ENCODE measurements around the gene PLA2G7.
"Not testable (repeated sequence)": the region's sequence is repeated elsewhere in the genome, so short reads cannot be mapped to it uniquely, and the experiment has no call there.

Gene PLA2G7

GRCh38 chr6:46748940-46749503 lies 13.8 kb upstream of the PLA2G7 start:
- DNase-seq (ENCODE audit: low spot score), result no peak

- DNase-seq (ENCODE audit: low spot score), result no peak
Measured at GRCh38 chr6:46746696-46747095, 11.5 kb upstream of the PLA2G7 start, which contains the start of gene ANKRD66. Gene ANKRD66, plus strand, starts transcription at chr6:46746933. Its CDS starts 5,016 bp downstream, at chr6:46751949.

GRCh38 chr6:46745973-46746372 lies 10.8 kb upstream of the PLA2G7 start:
- no peak for DNase-seq (ENCODE audit: low spot score)

GRCh38 chr6:46744159-46744725 lies 9.1 kb upstream of the PLA2G7 start:
- not testable (repeated sequence) for DNase-seq (ENCODE audit: low spot score)

DNA sequence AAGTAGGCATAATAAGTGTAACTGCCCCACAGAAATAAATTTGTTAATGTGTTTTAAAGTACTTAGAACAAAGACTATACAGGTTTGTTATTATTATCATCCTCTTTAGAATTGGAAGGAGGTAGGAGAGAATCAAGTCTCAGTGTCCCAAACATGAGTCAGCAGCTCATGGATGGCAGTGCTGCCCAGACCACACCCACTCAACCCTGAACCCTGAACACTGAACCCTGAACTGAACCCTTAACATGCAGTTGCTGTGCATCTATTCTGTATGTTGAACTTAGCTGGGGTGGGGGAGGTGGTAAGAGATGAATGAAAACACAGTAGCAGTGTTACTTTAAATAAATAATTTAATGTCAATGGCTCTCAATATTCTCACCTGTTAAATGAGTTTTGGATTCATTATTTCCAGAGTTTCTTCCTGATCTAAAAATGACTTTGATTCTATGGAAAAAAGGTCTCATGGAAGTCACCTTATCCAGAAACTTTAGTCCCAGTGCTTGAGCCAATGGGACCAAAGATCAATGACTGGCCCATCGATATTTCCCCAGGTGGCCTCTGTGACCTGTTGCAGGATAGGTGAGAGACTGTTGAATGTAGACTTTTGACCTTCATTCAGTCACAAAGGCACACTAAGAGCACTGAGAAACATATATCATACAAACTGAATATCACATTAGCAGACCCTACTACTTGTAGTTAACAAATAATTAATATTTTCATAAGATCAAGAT lies 8.4 kb upstream of the PLA2G7 start:
- no peak for DNase-seq (ENCODE audit: low spot score)

GRCh38 chr6:46741910-46742309 lies 6.7 kb upstream of the PLA2G7 start:
- no peak for DNase-seq (ENCODE audit: low spot score)

- DNase-seq (ENCODE audit: low spot score), result no peak
Measured at GRCh38 chr6:46741482-46741881, 6.3 kb upstream of the PLA2G7 start.

DNA sequence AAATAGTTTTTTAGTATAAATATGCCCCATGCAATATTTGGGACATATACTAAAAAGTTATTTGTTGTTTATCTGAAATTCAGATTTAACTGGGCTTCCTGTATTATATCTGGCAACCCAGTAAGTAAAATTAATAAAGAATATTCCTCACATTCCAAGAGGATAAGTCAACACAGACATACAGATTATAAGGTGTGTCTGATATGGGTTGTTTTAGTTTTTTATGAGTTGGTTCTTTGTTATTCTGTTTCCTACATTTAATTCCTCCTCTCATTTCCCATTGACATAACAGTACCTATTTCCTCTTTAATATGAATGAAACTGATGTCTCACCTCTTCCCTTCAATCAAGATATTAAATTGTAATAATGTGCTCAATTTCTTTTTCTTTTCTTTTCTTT lies 1.7 kb upstream of the PLA2G7 start:
- no peak for DNase-seq (ENCODE audit: low spot score)

- DNase-seq (ENCODE audit: low spot score), result no peak
Measured at GRCh38 chr6:46735720-46736031, 501 bp upstream of the PLA2G7 start.

- no peak for DNase-seq (ENCODE audit: low spot score)
Measured at GRCh38 chr6:46733341-46733801, 1.8 kb downstream of the PLA2G7 start.

DNA sequence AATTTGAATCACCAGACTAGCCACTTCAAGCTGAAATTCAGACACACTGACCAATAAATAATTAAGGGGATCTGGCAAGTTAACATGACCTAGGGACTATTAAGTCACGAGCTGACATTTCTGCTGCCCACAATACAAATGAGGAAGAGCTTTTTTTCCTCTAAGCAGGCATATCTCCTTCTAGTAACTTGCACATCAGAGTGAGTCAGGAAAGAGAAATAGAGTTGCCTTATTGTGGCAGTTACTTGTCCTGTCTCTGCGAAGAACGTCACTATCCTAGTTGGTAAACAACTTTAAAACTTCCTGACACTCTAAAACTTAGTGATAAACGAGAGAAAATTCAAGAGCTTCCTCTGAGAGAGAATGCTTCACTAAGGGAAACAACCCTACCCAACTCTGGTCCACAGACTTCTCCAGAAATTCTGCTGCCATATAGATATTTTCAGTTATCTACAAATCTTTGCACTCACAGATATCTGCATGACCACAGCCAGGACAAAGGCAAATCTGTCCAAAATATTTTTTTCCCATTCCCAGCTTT lies 4.2 kb downstream of the PLA2G7 start:
- DNase-seq (ENCODE audit: low spot score), result no peak

GRCh38 chr6:46729787-46730326 lies 5.3 kb downstream of the PLA2G7 start:
- no peak for DNase-seq (ENCODE audit: low spot score)

GRCh38 chr6:46720401-46720800 lies 14.8 kb downstream of the PLA2G7 start:
- no peak for DNase-seq (ENCODE audit: low spot score)

- DNase-seq (ENCODE audit: low spot score), result no peak
Measured at GRCh38 chr6:46719099-46719498, 16.1 kb downstream of the PLA2G7 start.

DNA sequence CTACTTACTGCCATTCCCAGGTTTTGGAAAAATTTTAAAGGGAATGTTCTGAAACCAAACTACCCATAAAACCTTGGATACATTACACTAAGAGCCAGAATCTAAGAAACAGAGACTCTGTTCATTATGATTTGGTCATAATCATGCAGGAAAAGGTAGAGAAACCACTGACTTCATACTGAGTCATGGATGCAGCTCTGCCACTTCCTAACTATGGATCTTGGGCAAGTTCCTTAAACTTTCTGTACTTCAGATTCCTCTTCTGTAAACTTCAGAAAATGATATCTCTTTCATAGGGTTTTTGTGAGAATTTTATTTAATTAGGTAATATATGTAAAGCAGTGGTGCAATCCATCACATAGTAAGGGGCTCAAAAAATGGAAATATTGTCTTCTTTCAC lies 20.0 kb downstream of the PLA2G7 start:
- no peak for DNase-seq (ENCODE audit: low spot score)

DNA sequence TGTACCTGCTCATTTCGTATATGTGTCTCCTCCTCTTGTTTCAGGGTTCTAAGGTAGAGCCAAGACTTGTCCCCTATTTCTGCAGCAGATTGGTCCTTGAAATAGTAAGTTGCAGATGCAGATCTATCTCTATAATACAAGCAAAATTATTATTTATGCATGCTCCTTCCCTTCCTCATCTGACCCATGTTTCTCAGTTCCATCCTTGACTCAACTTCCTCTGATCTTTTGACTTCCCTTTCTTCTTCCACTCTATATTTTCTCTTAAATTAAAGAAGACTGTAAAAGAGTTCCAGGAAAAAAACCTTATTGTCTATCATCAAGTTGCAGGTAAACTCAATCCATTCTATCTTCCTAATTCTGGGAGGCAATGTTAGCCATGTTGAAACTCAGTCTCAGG lies 23.7 kb downstream of the PLA2G7 start:
- DNase-seq (ENCODE audit: low spot score), result no peak

- no peak for DNase-seq (ENCODE audit: low spot score)
Measured at GRCh38 chr6:46706464-46706863, 28.7 kb downstream of the PLA2G7 start.

- no peak for DNase-seq (ENCODE audit: low spot score)
Measured at GRCh38 chr6:46704562-46704961, 30.6 kb downstream of the PLA2G7 start.

- no peak for DNase-seq (ENCODE audit: low spot score)
Measured at GRCh38 chr6:46699970-46700369, 35.2 kb downstream of the PLA2G7 start.

DNA sequence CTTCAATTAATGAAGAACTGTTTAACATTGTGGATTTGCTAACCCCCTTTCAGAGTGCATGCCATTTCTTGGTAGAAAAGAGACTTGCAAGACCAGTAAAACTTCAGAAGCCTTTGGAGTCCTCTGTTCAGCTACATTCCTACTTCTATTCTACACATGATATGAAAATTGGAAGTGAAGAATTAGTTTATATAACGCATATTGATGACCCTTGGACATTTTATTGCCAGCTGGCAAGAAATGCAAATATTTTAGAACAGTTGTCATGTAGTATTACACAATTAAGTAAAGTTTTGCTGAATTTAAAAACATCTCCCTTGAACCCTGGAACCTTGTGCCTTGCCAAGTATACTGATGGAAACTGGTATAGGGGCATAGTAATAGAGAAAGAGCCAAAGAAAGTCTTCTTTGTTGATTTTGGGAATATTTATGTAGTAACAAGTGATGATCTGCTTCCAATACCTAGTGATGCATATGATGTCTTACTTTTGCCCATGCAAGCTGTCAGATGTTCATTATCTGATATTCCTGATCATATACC lies 44.2 kb downstream of the PLA2G7 start:
- DNase-seq (ENCODE audit: low spot score), result no peak

DNA sequence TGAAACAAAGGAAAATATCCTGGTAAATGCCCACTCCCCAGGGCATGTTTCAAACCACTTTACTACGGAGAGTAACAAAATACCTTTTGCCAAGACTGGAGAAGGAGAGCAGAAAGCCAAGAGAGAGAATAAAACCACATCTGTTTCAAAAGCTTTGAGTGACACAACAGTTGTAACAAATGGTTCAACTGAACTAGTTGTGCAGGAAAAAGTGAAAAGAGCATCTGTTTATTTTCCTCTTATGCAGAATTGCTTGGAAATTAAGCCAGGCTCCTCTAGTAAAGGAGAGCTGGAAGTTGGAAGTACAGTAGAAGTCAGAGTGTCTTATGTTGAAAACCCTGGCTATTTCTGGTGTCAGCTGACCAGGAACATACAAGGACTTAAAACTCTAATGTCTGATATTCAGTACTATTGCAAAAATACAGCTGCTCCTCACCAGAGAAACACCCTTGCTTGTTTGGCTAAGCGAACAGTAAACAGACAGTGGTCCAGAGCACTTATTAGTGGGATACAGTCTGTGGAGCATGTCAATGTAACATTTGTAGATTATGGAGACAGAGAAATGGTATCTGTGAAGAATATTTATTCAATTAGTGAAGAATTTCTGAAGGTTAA lies 44.9 kb downstream of the PLA2G7 start:
- DNase-seq (ENCODE audit: low spot score), result no peak

GRCh38 chr6:46689657-46690056 lies 45.5 kb downstream of the PLA2G7 start:
- DNase-seq (ENCODE audit: low spot score), result no peak
